HepG2 (cell line): ENCODE data around the gene LITAF. TPM values are rescaled to one million over a fixed set of nuclear protein-coding genes. Genes with fewer than 3 reads are reported as not detected.

Experiments used
- ARNTL ChIP-seq: sonication (generic); formaldehyde crosslinking; IDR thresholded peaks from 2 replicates; pipeline ENCODE4 v1.4.0; 2020; ENCODE audit warnings: mild to moderate bottlenecking, missing genetic modification reagents
- EHMT2 ChIP-seq: fragments of 200-600 bp; sonication (generic); IDR thresholded peaks from 2 replicates; pipeline ENCODE4 v1.7.0; 2017; ENCODE audit warnings: antibody characterized with exemption, low read depth, low read length, borderline replicate concordance
- FOXP1 ChIP-seq, 2 experiments: fragments of 450-650 bp in 1 of 2; IDR thresholded peaks; 2 replicates each; pipeline ENCODE4 v1.6.1; 2017 to 2018; ENCODE audit warnings: antibody characterized with exemption in 1 of 2
- HOXA5 ChIP-seq: sonication (generic); formaldehyde crosslinking; IDR thresholded peaks from 2 replicates; pipeline ENCODE4 v1.4.0; 2020; ENCODE audit warnings: missing genetic modification reagents
- RCOR2 ChIP-seq: IDR thresholded peaks from 2 replicates; pipeline ENCODE4 v1.6.1; 2016; ENCODE audit warnings: missing biosample characterization, missing genetic modification reagents
- SOX6 ChIP-seq, 2 experiments: fragments of 450-650 bp in 1 of 2; sonication (generic) in 1 of 2; formaldehyde crosslinking in 1 of 2; IDR thresholded peaks; 2 replicates each; pipeline versions ENCODE4 v1.4.0 to v1.6.1; 2017 to 2020; ENCODE audit warnings: antibody characterized with exemption in 1 of 2, mild to moderate bottlenecking in 1 of 2, missing genetic modification reagents in 1 of 2
- TFDP1 ChIP-seq: IDR thresholded peaks from 2 replicates; pipeline ENCODE4 v1.6.1; 2016; ENCODE audit warnings: missing compliant biosample characterization, missing genetic modification reagents, borderline replicate concordance
- USF2 ChIP-seq, 2 experiments: sonication (generic) in 1 of 2; formaldehyde crosslinking in 1 of 2; IDR thresholded peaks; 2 replicates each; pipeline versions ENCODE4 v1.5.1 to v1.6.1; 2011 to 2020; ENCODE audit warnings: borderline replicate concordance in 1 of 2, low read depth in 1 of 2, low read length in 1 of 2, mild to moderate bottlenecking in 1 of 2, missing genetic modification reagents in 1 of 2, moderate library complexity in 1 of 2
- ZFP37 ChIP-seq: sonication (generic); formaldehyde crosslinking; IDR thresholded peaks from 2 replicates; pipeline ENCODE4 v1.4.0; 2020; ENCODE audit warnings: missing genetic modification reagents, borderline replicate concordance
- ZNF431 ChIP-seq: sonication (generic); formaldehyde crosslinking; IDR thresholded peaks from 2 replicates; pipeline ENCODE4 v1.9.0; 2022; ENCODE audit warnings: missing genetic modification reagents, low read depth, mild to moderate bottlenecking, borderline replicate concordance
- ZNF441 ChIP-seq: sonication (generic); formaldehyde crosslinking; IDR thresholded peaks from 2 replicates; pipeline ENCODE4 v1.7.0; 2021; ENCODE audit warnings: missing genetic modification reagents, borderline replicate concordance
- ZNF501 ChIP-seq: sonication (generic); formaldehyde crosslinking; IDR thresholded peaks from 2 replicates; pipeline ENCODE4 v1.5.1; 2020; ENCODE audit warnings: mild to moderate bottlenecking, moderate library complexity, missing genetic modification reagents
- polyA plus RNA-seq, 8 experiments: library from polyadenylated mRNA; depleted of rRNA in 3 of 8; stranded (reverse) in 7 of 8; unstranded in 1 of 8; fragments of >200 nt; fragmentation: Illumina TruSeq in 4 of 8; extraction: Trizol in 4 of 8; gene quantifications; 2 replicates each; pipeline versions ENCODE4 v1.2.1 to v1.2.3, GENCODE V29; 2011 to 2016; ENCODE audit warnings: low read depth in 4 of 8, missing spikeins in 1 of 8, mixed read lengths in 1 of 8; ENCODE audit not compliant: insufficient read depth in 1 of 8
- total RNA-seq, 5 experiments: library from RNA; depleted of rRNA; stranded (reverse); fragments of >200 nt; fragmentation: Illumina TruSeq; extraction: Trizol; gene quantifications; 2 replicates each; pipeline ENCODE4 v1.2.3, GENCODE V29; 2016; ENCODE audit warnings: low read depth in 1 of 5
- TF ChIP-seq, protein P1 (sequence below): sonication (generic); formaldehyde crosslinking; IDR thresholded peaks from 2 replicates; pipeline ENCODE4 v1.8.1; 2023; ENCODE audit warnings: missing genetic modification reagents, inconsistent platforms, borderline replicate concordance
- TF ChIP-seq, protein P2 (sequence below): sonication (generic); formaldehyde crosslinking; IDR thresholded peaks from 2 replicates; pipeline ENCODE4 v1.5.0; 2020; ENCODE audit warnings: missing genetic modification reagents, mild to moderate bottlenecking, borderline replicate concordance
- TF ChIP-seq, protein P3 (sequence below): sonication (generic); formaldehyde crosslinking; IDR thresholded peaks from 2 replicates; pipeline ENCODE4; 2020; ENCODE audit warnings: missing genetic modification reagents, mild to moderate bottlenecking, borderline replicate concordance

The LITAF gene
- total and polyA plus RNA-seq, 2 of the 13 experiments (the other 11 are each of a cell fraction or from before 2014, with no cell fraction given), result 80.1 to 141 TPM

GRCh38 chr16:11576427-11577289 lies 10.1 kb downstream of the LITAF start (continued):
- TF ChIP-seq, protein P1, sequence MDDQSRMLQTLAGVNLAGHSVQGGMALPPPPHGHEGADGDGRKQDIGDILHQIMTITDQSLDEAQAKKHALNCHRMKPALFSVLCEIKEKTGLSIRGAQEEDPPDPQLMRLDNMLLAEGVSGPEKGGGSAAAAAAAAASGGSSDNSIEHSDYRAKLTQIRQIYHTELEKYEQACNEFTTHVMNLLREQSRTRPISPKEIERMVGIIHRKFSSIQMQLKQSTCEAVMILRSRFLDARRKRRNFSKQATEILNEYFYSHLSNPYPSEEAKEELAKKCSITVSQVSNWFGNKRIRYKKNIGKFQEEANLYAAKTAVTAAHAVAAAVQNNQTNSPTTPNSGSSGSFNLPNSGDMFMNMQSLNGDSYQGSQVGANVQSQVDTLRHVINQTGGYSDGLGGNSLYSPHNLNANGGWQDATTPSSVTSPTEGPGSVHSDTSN (CRISPR knock-in tag), result no peak
- TF ChIP-seq ZNF441 (CRISPR knock-in tag) (peak; percentile 37; the same call in 1 of the 2 replicates), EHMT2 (peak; percentile 82), ZFP37 (CRISPR knock-in tag) (peak; percentile 85; the same call in 1 of the 2 replicates), USF2 (IDR thresholded peaks at IDR 0.05; ENCODE audit: low read depth, low read length) (0 out of 2 replicates have a peak, but pooled peaks have one; percentile 9), USF2 (CRISPR knock-in tag; IDR thresholded peaks at IDR 0.05; ENCODE audit: borderline replicate concordance) (peak; percentile 88), ZNF501 (CRISPR knock-in tag) (0 out of 2 replicates have a peak, but pooled peaks have one; percentile 6), ARNTL (CRISPR knock-in tag) (0 out of 2 replicates have a peak, but pooled peaks have one; percentile 60), TFDP1 (peak; percentile 51; the same call in 1 of the 2 replicates), RCOR2 (CRISPR knock-in tag) (peak; percentile 54; the same call in 1 of the 2 replicates), SOX6 (IDR thresholded peaks at IDR 0.05) (no peak), SOX6 (CRISPR knock-in tag; IDR thresholded peaks at IDR 0.05) (peak; percentile 91), FOXP1 (IDR thresholded peaks at IDR 0.05) (no peak), FOXP1 (CRISPR knock-in tag; IDR thresholded peaks at IDR 0.05) (peak; percentile 96), ZNF431 (no peak), HOXA5 (CRISPR knock-in tag) (peak; percentile 77; the same call in 1 of the 2 replicates)
- TF ChIP-seq, protein P2, sequence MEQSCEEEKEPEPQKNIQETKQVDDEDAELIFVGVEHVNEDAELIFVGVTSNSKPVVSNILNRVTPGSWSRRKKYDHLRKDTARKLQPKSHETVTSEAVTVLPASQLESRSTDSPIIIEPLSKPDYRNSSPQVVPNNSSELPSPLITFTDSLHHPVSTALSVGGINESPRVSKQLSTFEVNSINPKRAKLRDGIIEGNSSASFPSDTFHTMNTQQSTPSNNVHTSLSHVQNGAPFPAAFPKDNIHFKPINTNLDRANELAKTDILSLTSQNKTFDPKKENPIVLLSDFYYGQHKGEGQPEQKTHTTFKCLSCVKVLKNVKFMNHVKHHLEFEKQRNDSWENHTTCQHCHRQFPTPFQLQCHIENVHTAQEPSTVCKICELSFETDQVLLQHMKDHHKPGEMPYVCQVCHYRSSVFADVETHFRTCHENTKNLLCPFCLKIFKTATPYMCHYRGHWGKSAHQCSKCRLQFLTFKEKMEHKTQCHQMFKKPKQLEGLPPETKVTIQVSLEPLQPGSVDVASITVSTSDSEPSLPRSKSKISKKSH (CRISPR knock-in tag), result no peak
- TF ChIP-seq, protein P3, sequence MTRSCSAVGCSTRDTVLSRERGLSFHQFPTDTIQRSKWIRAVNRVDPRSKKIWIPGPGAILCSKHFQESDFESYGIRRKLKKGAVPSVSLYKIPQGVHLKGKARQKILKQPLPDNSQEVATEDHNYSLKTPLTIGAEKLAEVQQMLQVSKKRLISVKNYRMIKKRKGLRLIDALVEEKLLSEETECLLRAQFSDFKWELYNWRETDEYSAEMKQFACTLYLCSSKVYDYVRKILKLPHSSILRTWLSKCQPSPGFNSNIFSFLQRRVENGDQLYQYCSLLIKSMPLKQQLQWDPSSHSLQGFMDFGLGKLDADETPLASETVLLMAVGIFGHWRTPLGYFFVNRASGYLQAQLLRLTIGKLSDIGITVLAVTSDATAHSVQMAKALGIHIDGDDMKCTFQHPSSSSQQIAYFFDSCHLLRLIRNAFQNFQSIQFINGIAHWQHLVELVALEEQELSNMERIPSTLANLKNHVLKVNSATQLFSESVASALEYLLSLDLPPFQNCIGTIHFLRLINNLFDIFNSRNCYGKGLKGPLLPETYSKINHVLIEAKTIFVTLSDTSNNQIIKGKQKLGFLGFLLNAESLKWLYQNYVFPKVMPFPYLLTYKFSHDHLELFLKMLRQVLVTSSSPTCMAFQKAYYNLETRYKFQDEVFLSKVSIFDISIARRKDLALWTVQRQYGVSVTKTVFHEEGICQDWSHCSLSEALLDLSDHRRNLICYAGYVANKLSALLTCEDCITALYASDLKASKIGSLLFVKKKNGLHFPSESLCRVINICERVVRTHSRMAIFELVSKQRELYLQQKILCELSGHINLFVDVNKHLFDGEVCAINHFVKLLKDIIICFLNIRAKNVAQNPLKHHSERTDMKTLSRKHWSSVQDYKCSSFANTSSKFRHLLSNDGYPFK (CRISPR knock-in tag), result no peak
